PC-3 (cell line): Measurements from ENCODE around the gene NCAPG2.
"Not testable (repeated sequence)": the region's sequence is repeated elsewhere in the genome, so short reads cannot be mapped to it uniquely, and the experiment has no call there.

ENCODE experiments used
- CTCF ChIP-seq: fragments of 300-600 bp; sonication (generic); conservative IDR thresholded peaks from 2 replicates; pipeline ENCODE4 v1.5.1; 2017; ENCODE audit warnings: antibody characterized with exemption, low read depth, mild to moderate bottlenecking, low read length
- EZH2phosphoT487 ChIP-seq: fragments of 300-600 bp; sonication (generic); IDR thresholded peaks from 2 replicates; pipeline ENCODE4 v1.6.1; 2018; ENCODE audit warnings: mild to moderate bottlenecking, antibody characterized with exemption, low read length, borderline replicate concordance

- not testable (repeated sequence) for TF ChIP-seq CTCF, EZH2phosphoT487
Observed at GRCh38 chr7:158703679-158704523, 703 bp downstream of the NCAPG2 start.
